Measurements from ENCODE around the gene CYLD.

GRCh38 chr16:50704245-50704644 lies 37.6 kb upstream of the CYLD start:
- no peak for TF ChIP-seq CTCF (IDR thresholded peaks at IDR 0.05)
- TF ChIP-seq POLR2AphosphoS5 (IDR thresholded peaks at IDR 0.05) = no peak

Measured in suprapubic skin (tissue), 3 donors.